H9 (cell line): ENCODE measurements around the gene NRDE2. TPM values are rescaled to one million over a fixed set of nuclear protein-coding genes. Genes with fewer than 3 reads are reported as not detected.

Source experiments
- DNase-seq: peaks from one replicate; pipeline ENCODE4 v3.0.0-alpha.2; 2017
- H2AFZ ChIP-seq: one replicate; pipeline ENCODE4 v1.6.1; 2013; ENCODE audit warnings: mild to moderate bottlenecking, low read length, control low read depth, moderate library complexity
- H2AK5ac ChIP-seq: 2 replicates; pipeline ENCODE4 v1.6.1; 2013; ENCODE audit warnings: low read length, control low read depth, mixed read lengths; ENCODE audit not compliant: insufficient read length
- H2BK120ac ChIP-seq: one replicate; pipeline ENCODE4 v1.6.1; 2013; ENCODE audit warnings: low read depth, mild to moderate bottlenecking, low read length, control low read depth, inconsistent platforms; ENCODE audit not compliant: poor library complexity, severe bottlenecking
- H2BK12ac ChIP-seq: 2 replicates; pipeline ENCODE4 v1.6.1; 2013; ENCODE audit warnings: low read length, control low read depth, mixed read lengths, low read depth; ENCODE audit not compliant: insufficient read length
- H2BK15ac ChIP-seq: 2 replicates; pipeline ENCODE4 v1.6.1; 2013; ENCODE audit warnings: low read depth, low read length, control low read depth
- H2BK20ac ChIP-seq: one replicate; pipeline ENCODE4 v1.6.1; 2013; ENCODE audit warnings: low read depth, mild to moderate bottlenecking, low read length, control low read depth, inconsistent platforms; ENCODE audit not compliant: poor library complexity, severe bottlenecking
- H2BK5ac ChIP-seq: 2 replicates; pipeline ENCODE4 v1.6.1; 2013; ENCODE audit warnings: low read length, control low read depth, mixed read lengths; ENCODE audit not compliant: insufficient read length
- H3K14ac ChIP-seq: 2 replicates; pipeline ENCODE4 v1.6.1; 2013; ENCODE audit warnings: low read length, control low read depth; ENCODE audit not compliant: insufficient read depth
- H3K18ac ChIP-seq: 2 replicates; pipeline ENCODE4 v1.6.1; 2013; ENCODE audit warnings: low read depth, mild to moderate bottlenecking, mixed read lengths, low read length, control low read depth; ENCODE audit not compliant: insufficient read length
- H3K23ac ChIP-seq: 2 replicates; pipeline ENCODE4 v1.6.1; 2013; ENCODE audit warnings: low read length, control low read depth, mixed read lengths, low read depth; ENCODE audit not compliant: insufficient read length
- H3K23me2 ChIP-seq: 2 replicates; pipeline ENCODE4 v1.6.1; 2013; ENCODE audit warnings: low read depth, mild to moderate bottlenecking, mixed read lengths, low read length, control low read depth; ENCODE audit not compliant: insufficient read length, poor library complexity, severe bottlenecking
- H3K27ac ChIP-seq: 2 replicates; pipeline ENCODE4 v1.5.1; 2013; ENCODE audit warnings: low read length, control low read depth, mixed read lengths, low read depth; ENCODE audit not compliant: insufficient read length
- H3K27me3 ChIP-seq: 2 replicates; pipeline ENCODE4 v1.6.1; 2013; ENCODE audit warnings: low read length, control low read depth, inconsistent platforms; ENCODE audit not compliant: insufficient read depth
- H3K4ac ChIP-seq: 2 replicates; pipeline ENCODE4 v1.6.1; 2013; ENCODE audit warnings: low read depth, mild to moderate bottlenecking, control low read depth, inconsistent platforms, low read length, moderate library complexity
- H3K4me1 ChIP-seq: 2 replicates; pipeline ENCODE4 v1.6.1; 2013; ENCODE audit warnings: low read length, control low read depth, inconsistent platforms; ENCODE audit not compliant: insufficient read depth
- H3K4me2 ChIP-seq: 2 replicates; pipeline ENCODE4 v1.6.1; 2013; ENCODE audit warnings: low read length, control low read depth, mixed read lengths; ENCODE audit not compliant: insufficient read length, insufficient read depth
- H3K56ac ChIP-seq: 2 replicates; pipeline ENCODE4 v1.6.1; 2013; ENCODE audit warnings: low read depth, mild to moderate bottlenecking, mixed read lengths, low read length, control low read depth; ENCODE audit not compliant: insufficient read length
- H3K79me1 ChIP-seq: 2 replicates; pipeline ENCODE4 v1.6.1; 2013; ENCODE audit warnings: low read depth, mild to moderate bottlenecking, moderate library complexity, low read length, control low read depth, inconsistent platforms; ENCODE audit not compliant: insufficient read depth, poor library complexity, severe bottlenecking
- H3K79me2 ChIP-seq: 2 replicates; pipeline ENCODE4 v1.6.1; 2013; ENCODE audit warnings: low read length, control low read depth, inconsistent platforms; ENCODE audit not compliant: insufficient read depth
- H3K9ac ChIP-seq: 2 replicates; pipeline ENCODE4 v1.6.1; 2013; ENCODE audit warnings: low read length, control low read depth, mixed read lengths; ENCODE audit not compliant: insufficient read length; ENCODE audit errors: extremely low read depth
- H3K9me3 ChIP-seq: one replicate; pipeline ENCODE4 v1.6.1; 2013; ENCODE audit warnings: low read depth, low read length, inconsistent platforms; ENCODE audit not compliant: control insufficient read depth
- H3T11ph ChIP-seq: one replicate; pipeline ENCODE4 v1.6.1; 2013; ENCODE audit warnings: mild to moderate bottlenecking, low read length, control low read depth, inconsistent platforms
- H4K20me1 ChIP-seq: one replicate; pipeline ENCODE4 v1.6.1; 2013; ENCODE audit not compliant: control insufficient read depth, insufficient read length, insufficient read depth
- H4K5ac ChIP-seq: 2 replicates; pipeline ENCODE4 v1.6.1; 2013; ENCODE audit warnings: low read depth, mild to moderate bottlenecking, mixed read lengths, low read length, control low read depth; ENCODE audit not compliant: insufficient read length
- H4K8ac ChIP-seq: replicated peaks from 2 replicates; pipeline ENCODE4 v1.6.1; 2013; ENCODE audit warnings: low read length, control low read depth, mixed read lengths, low read depth; ENCODE audit not compliant: insufficient read length
- H4K91ac ChIP-seq: 2 replicates; pipeline ENCODE4 v1.6.1; 2013; ENCODE audit warnings: low read depth, mild to moderate bottlenecking, moderate library complexity, mixed read lengths, low read length, control low read depth; ENCODE audit not compliant: insufficient read length
- H3K27ac Mint-ChIP-seq, 3 experiments: 2 replicates in 2 of 3; 3 replicates in 1 of 3; pipeline ENCODE4 v1.8.0; 2020 to 2021; ENCODE audit warnings: mixed read lengths in 3 of 3, mild to moderate bottlenecking in 1 of 3, moderate library complexity in 1 of 3
- H3K27me3 Mint-ChIP-seq: 2 replicates; pipeline ENCODE4 v1.8.0; 2021; ENCODE audit warnings: low read depth, mild to moderate bottlenecking, moderate library complexity, mixed read lengths
- H3K36me3 Mint-ChIP-seq, 3 experiments: 2 replicates in 2 of 3; 3 replicates in 1 of 3; pipeline ENCODE4 v1.8.0; 2020 to 2021; ENCODE audit warnings: low read depth in 3 of 3, mixed read lengths in 3 of 3; ENCODE audit not compliant: insufficient read depth in 1 of 3
- H3K4me1 Mint-ChIP-seq, 2 experiments: 2 replicates each; pipeline ENCODE4 v1.8.0; 2020; ENCODE audit warnings: mixed read lengths in 2 of 2
- H3K4me3 Mint-ChIP-seq, 2 experiments: 2 replicates in 1 of 2; 3 replicates in 1 of 2; pipeline ENCODE4 v1.8.0; 2020 to 2021; ENCODE audit warnings: mild to moderate bottlenecking in 2 of 2, mixed read lengths in 2 of 2, moderate library complexity in 1 of 2
- H3K9me3 Mint-ChIP-seq, 2 experiments: 2 replicates in 1 of 2; 3 replicates in 1 of 2; pipeline ENCODE4 v1.8.0; 2020; ENCODE audit warnings: mild to moderate bottlenecking in 2 of 2, mixed read lengths in 2 of 2, moderate library complexity in 1 of 2
- CTCF ChIP-seq: fragments of 200-600 bp; sonication (generic); conservative IDR thresholded peaks from 3 replicates; pipeline ENCODE4 v1.8.0; 2021; ENCODE audit warnings: antibody characterized with exemption, mild to moderate bottlenecking
- WGBS: extraction: QIAGEN DNeasy Blood & Tissue Kit; methylation state at CpG from one replicate; pipeline ENCODE4 v1.1.7; 2013; ENCODE audit warnings: missing lambda C conversion rate, low lambda C conversion rate, mixed read lengths; ENCODE audit not compliant: insufficient read length; ENCODE audit errors: extremely low coverage; 5-methylcytosine and 5-hydroxymethylcytosine counted together
- total RNA-seq: library from RNA; stranded (reverse); gene quantifications from 2 replicates; pipeline ENCODE4 v1.2.1, GENCODE V29; 2021

The NRDE2 gene
- total RNA-seq, 1 experiment from 2014 or later: 21.2 TPM

GRCh38 chr14:90308561-90308960 is 23.2 kb downstream of the NRDE2 start:
- Histone ChIP-seq H2BK5ac (no peak overlapping the region), H2BK20ac (no peak overlapping the region), H2BK120ac (no peak overlapping the region), H3K79me2 (no peaks in the 10 kb centered on the region), H4K8ac (no peak overlapping the region), H3K23me2 (no peaks in the 10 kb centered on the region), H4K20me1 (no peaks in the 10 kb centered on the region), H3K14ac (no peak overlapping the region), H3K27me3 (no peaks in the 10 kb centered on the region), H4K91ac (no peak overlapping the region), H3T11ph (no peak overlapping the region), H3K79me1 (no peaks in the 10 kb centered on the region), H4K5ac (no peak overlapping the region), H3K4ac (no peak overlapping the region), H2AFZ (no peak overlapping the region), H3K27ac (no peak overlapping the region), H2BK12ac (no peak overlapping the region), H3K56ac (no peak overlapping the region), H3K4me1 (peaks cover 5% of the 10 kb centered on the region; the same call in 1 of the 2 replicates), H2AK5ac (no peak overlapping the region), H3K9me3 (no peaks in the 10 kb centered on the region), H3K4me2 (no peak overlapping the region), H3K9ac (no peak overlapping the region), H3K23ac (no peak overlapping the region), H3K18ac (no peak overlapping the region), H2BK15ac (no peak overlapping the region)
- DNase-seq: no peak
- no CpG with 5 or more reads among the region's 7 CpGs for WGBS
- H3K4me3 Mint-ChIP-seq: no peak overlapping the region
- H3K36me3 Mint-ChIP-seq: peaks cover 8 to 52% (median 35%) of the 10 kb centered on the region in 3 experiments; a peak in 6 of 7 replicates
- H3K27me3 Mint-ChIP-seq: no peaks in the 10 kb centered on the region
- peaks cover 15 to 23% of the 10 kb centered on the region in 2 experiments for H3K4me1 Mint-ChIP-seq
- no peak overlapping the region for H3K27ac Mint-ChIP-seq
- TF ChIP-seq CTCF: no peak
- no peaks in the 10 kb centered on the region for H3K9me3 Mint-ChIP-seq
